A549 (cell line): ENCODE measurements around the gene STARD9. TPM values are rescaled to one million over a fixed set of nuclear protein-coding genes. Genes with fewer than 3 reads are reported as not detected.

ENCODE experiments used
- ATAC-seq, 2 experiments: fragments of 200-7000 bp in 1 of 2; fragments of >200 bp in 1 of 2; cut with Nextera tagmentation in 1 of 2; cut with Tn5 transposase in 1 of 2; 3 replicates each; pipeline versions ENCODE4 v1.8.0 to v1.9.1; 2018 to 2020; ENCODE audit warnings: mild to moderate bottlenecking in 1 of 2, moderate library complexity in 1 of 2
- CTCF ChIA-PET: fragments of 300-600 bp; sonication (Branson Sonifier 250); formaldehyde crosslinking; extraction: SDS; loops from one replicate; lab custom pipeline; 2021; ENCODE audit warnings: antibody characterized with exemption, inconsistent platforms; lab: Yijun Ruan, JAX
- POLR2A ChIA-PET: fragments of 350-600 bp; formaldehyde crosslinking; extraction: SDS; loops from one replicate; lab custom pipeline; 2021; ENCODE audit warnings: antibody characterized with exemption, inconsistent platforms; lab: Yijun Ruan, JAX
- DNase-seq, 2 experiments: peaks; one replicate each; pipeline versions ENCODE4 v3.0.0 to v3.0.0-alpha.2; 2011 to 2016; ENCODE audit warnings: low read depth in 1 of 2, low spot score in 1 of 2
- FAIRE-seq: peaks from 2 replicates; lab custom pipeline; 2011; peaks lifted over from hg19 to GRCh38; lab: Jason Lieb, UNC
- H3K27ac ChIP-seq, 2 experiments: fragments of >200 bp; sonication (Bioruptor Twin); formaldehyde crosslinking; 3 replicates each; pipeline ENCODE4 v1.5.1; 2016 to 2017
- H3K4me1 ChIP-seq: fragments of >200 bp; sonication (Bioruptor Twin); formaldehyde crosslinking; 3 replicates; pipeline ENCODE4 v1.6.1; 2016
- H3K4me2 ChIP-seq: fragments of >200 bp; sonication (Bioruptor Twin); formaldehyde crosslinking; 3 replicates; pipeline ENCODE4 v1.6.1; 2016
- H3K4me3 ChIP-seq: fragments of >200 bp; sonication (Bioruptor Twin); formaldehyde crosslinking; 3 replicates; pipeline ENCODE4 v1.5.1; 2016
- H3K9me3 ChIP-seq: fragments of >200 bp; sonication (Bioruptor Twin); formaldehyde crosslinking; 3 replicates; pipeline ENCODE4 v1.6.1; 2016
- E2F6 ChIP-seq: IDR thresholded peaks from 2 replicates; pipeline ENCODE4 v1.6.1; 2012; ENCODE audit warnings: low read depth, borderline replicate concordance
- FOSB ChIP-seq: fragments of 250-450 bp; sonication (Bioruptor Pico); IDR thresholded peaks from 2 replicates; pipeline ENCODE4 v1.5.0; 2020; ENCODE audit warnings: mild to moderate bottlenecking, moderate library complexity
- FOSL2 ChIP-seq, 2 experiments: fragments of 450-650 bp in 1 of 2; fragments of >200 bp in 1 of 2; sonication (Bioruptor Twin) in 1 of 2; formaldehyde crosslinking; IDR thresholded peaks; 2 replicates each; pipeline versions ENCODE4 v1.5.0 to v1.6.1; 2016 to 2020; ENCODE audit warnings: mild to moderate bottlenecking in 1 of 2, moderate library complexity in 1 of 2
- FOXS1 ChIP-seq: fragments of 250-450 bp; sonication (Bioruptor Pico); IDR thresholded peaks from 2 replicates; pipeline ENCODE4 v1.5.0; 2020; ENCODE audit warnings: mild to moderate bottlenecking, moderate library complexity
- HDAC2 ChIP-seq: fragments of 200-600 bp; sonication (generic); IDR thresholded peaks from 2 replicates; pipeline ENCODE4 v1.6.1; 2016
- HOXB13 ChIP-seq: fragments of 250-450 bp; sonication (Bioruptor Pico); IDR thresholded peaks from 2 replicates; pipeline ENCODE4 v1.5.0; 2020; ENCODE audit warnings: low read depth, mild to moderate bottlenecking, moderate library complexity
- HOXB5 ChIP-seq: fragments of 250-450 bp; sonication (Bioruptor Pico); IDR thresholded peaks from 2 replicates; pipeline ENCODE4 v1.5.0; 2020; ENCODE audit warnings: mild to moderate bottlenecking, moderate library complexity
- MYC ChIP-seq: IDR thresholded peaks from 2 replicates; pipeline ENCODE4 v1.6.1; 2012; ENCODE audit warnings: mild to moderate bottlenecking, inconsistent platforms, low read length, improper control_type of control experiment, borderline replicate concordance
- NFE2L2 ChIP-seq: fragments of 150-350 bp; conservative IDR thresholded peaks from 2 replicates; pipeline ENCODE4 v1.6.1; 2014; ENCODE audit warnings: low read length
- NPAS2 ChIP-seq: fragments of 250-450 bp; sonication (Bioruptor Pico); IDR thresholded peaks from 2 replicates; pipeline ENCODE4 v1.8.0; 2022; ENCODE audit warnings: mild to moderate bottlenecking, moderate library complexity, borderline replicate concordance
- RCOR1 ChIP-seq: fragments of 150-350 bp; IDR thresholded peaks from 2 replicates; pipeline ENCODE4 v1.6.1; 2014; ENCODE audit warnings: antibody characterized with exemption, low read length, low read depth
- RFX5 ChIP-seq: fragments of 450-650 bp; IDR thresholded peaks from 2 replicates; pipeline ENCODE4 v1.7.1; 2014; ENCODE audit warnings: antibody characterized with exemption, mild to moderate bottlenecking, moderate library complexity
- RNF2 ChIP-seq: fragments of 200-600 bp; sonication (generic); IDR thresholded peaks from 2 replicates; pipeline ENCODE4 v1.6.1; 2016; ENCODE audit warnings: low read depth, mild to moderate bottlenecking, antibody characterized with exemption, moderate library complexity, borderline replicate concordance
- WGBS: methylation state at CpG from one replicate; pipeline ENCODE4 v1.1.6; 2017; ENCODE audit errors: missing lambda C conversion rate; 5-methylcytosine and 5-hydroxymethylcytosine counted together
- polyA plus RNA-seq, 4 experiments: library from polyadenylated mRNA; depleted of rRNA in 3 of 4; stranded (reverse); fragments of >200 nt; fragmentation: RNase III in 1 of 4; extraction: RNeasy Plus Mini Kit Qiagen cat#74134 plus additional on column Dnase treatment in 1 of 4; gene quantifications; 2 replicates in 3 of 4; 3 replicates in 1 of 4; pipeline ENCODE4 v1.2.3, GENCODE V29; 2011 to 2017

The STARD9 gene
- polyA plus RNA-seq, 2 of the 4 experiments (the other 2 are of a cell fraction) = 1.2 TPM

- ChIA-PET CTCF (interaction anchor here (3.3 kb wide), 1 partner anchor 12 kb away, joined by 10 read pairs; no protein-coding TSS in a partner anchor), POLR2A (no interaction called here)
- no peak overlapping the region for H3K4me3 ChIP-seq
- no peak overlapping the region for H3K4me2 ChIP-seq
- WGBS = 79% methylated on average over 2 of the region's 6 CpGs
- FAIRE-seq (no peak), DNase-seq (no peak)
- H3K9me3 ChIP-seq = no peaks in the 10 kb centered on the region
- H3K27ac ChIP-seq = no peak overlapping the region
- no peaks in the 10 kb centered on the region for H3K4me1 ChIP-seq
- no peak for TF ChIP-seq E2F6
- no peak for TF ChIP-seq FOSL2 (IDR thresholded peaks at IDR 0.05)
- TF ChIP-seq FOSL2 (CRISPR knock-in tag; IDR thresholded peaks at IDR 0.05) = no peak
- no peak for TF ChIP-seq MYC
- TF ChIP-seq, all 56 proteins: peak for 0
- no peak for ATAC-seq
Observed at GRCh38 chr15:42721016-42721415, 145.6 kb downstream of the STARD9 start.

GRCh38 chr15:42721916-42722315 is 146.5 kb downstream of the STARD9 start:
- H3K4me2 ChIP-seq = no peak overlapping the region
- H3K9me3 ChIP-seq = no peaks in the 10 kb centered on the region
- POLR2A ChIA-PET = no interaction called here
- no peak overlapping the region for H3K4me3 ChIP-seq
- WGBS = 88% methylated on average over 3 of the region's 3 CpGs
- TF ChIP-seq NFE2L2 (no peak), FOXS1 (CRISPR knock-in tag) (no peak)
- H3K4me1 ChIP-seq = no peaks in the 10 kb centered on the region
- CTCF ChIA-PET = interaction anchor here (1.4 to 3.3 kb wide), 3 partner anchors 11 to 204 kb away, joined by 3 to 10 read pairs (median 5); no protein-coding TSS in a partner anchor
- FAIRE-seq = no peak
- DNase-seq = no peak
- H3K27ac ChIP-seq = no peak overlapping the region
- no peak for ATAC-seq

GRCh38 chr15:42723068-42723467 is 147.7 kb downstream of the STARD9 start:
- POLR2A ChIA-PET = no interaction called here
- TF ChIP-seq FOSB (CRISPR knock-in tag) = no peak
- Histone ChIP-seq H3K4me3 (no peak overlapping the region), H3K27ac (no peak overlapping the region), H3K9me3 (no peaks in the 10 kb centered on the region), H3K4me1 (no peaks in the 10 kb centered on the region), H3K4me2 (no peak overlapping the region)
- no peak for FAIRE-seq
- CTCF ChIA-PET = interaction anchor here (0.6 to 3.3 kb wide), 5 partner anchors 10 to 721 kb away, joined by 3 to 10 read pairs (median 4); partner anchors contain the start of gene CDAN1
- DNase-seq = peak in 1 of 2 experiments; percentile 3
- peak in 1 of 2 experiments; percentile 38; a peak in 1 of 6 replicates for ATAC-seq
- 74% methylated on average over 4 of the region's 4 CpGs for WGBS

GRCh38 chr15:42724276-42724675 is 148.9 kb downstream of the STARD9 start:
- no peak overlapping the region for H3K4me3 ChIP-seq
- no peak for TF ChIP-seq NPAS2 (CRISPR knock-in tag)

GRCh38 chr15:42725331-42725903 is 150.0 kb downstream of the STARD9 start:
- no peaks in the 10 kb centered on the region for H3K4me1 ChIP-seq
- no peaks in the 10 kb centered on the region for H3K9me3 ChIP-seq
- H3K4me3 ChIP-seq = no peak overlapping the region
- TF ChIP-seq HDAC2 (no peak), RNF2 (no peak), HOXB5 (CRISPR knock-in tag) (no peak), HOXB13 (CRISPR knock-in tag) (no peak), RFX5 (no peak), RCOR1 (no peak)
- ChIA-PET CTCF (no interaction called here), POLR2A (interaction anchor here (0.6 kb wide), 1 partner anchor 19 kb away, joined by 3 read pairs; no protein-coding TSS in a partner anchor)
- FAIRE-seq (no peak), DNase-seq (no peak), ATAC-seq (no peak)
- no peak overlapping the region for H3K27ac ChIP-seq
- WGBS = 92% methylated on average over 10 of the region's 12 CpGs
- no peak overlapping the region for H3K4me2 ChIP-seq

More at GRCh38 chr15:42724276-42724675, 148.9 kb downstream of the STARD9 start:
- DNase-seq (no peak), ATAC-seq (no peak), FAIRE-seq (no peak)
- no peaks in the 10 kb centered on the region for H3K4me1 ChIP-seq
- H3K9me3 ChIP-seq = no peaks in the 10 kb centered on the region
- 90% methylated on average over 4 of the region's 6 CpGs for WGBS
- POLR2A ChIA-PET = no interaction called here
- no peak overlapping the region for H3K27ac ChIP-seq
- H3K4me2 ChIP-seq = no peak overlapping the region
- CTCF ChIA-PET = interaction anchor here (2.0 to 3.3 kb wide), 2 partner anchors 9 to 44 kb away, joined by 5 to 10 read pairs; no protein-coding TSS in a partner anchor
